IMR-90 (cell line): ENCODE results near the gene RAB38. TPM values are rescaled to one million over a fixed set of nuclear protein-coding genes. Genes with fewer than 3 reads are reported as not detected.

ENCODE experiments used
- ATAC-seq: fragments of 200-7000 bp; cut with Tn5 transposase; 2 replicates; pipeline ENCODE4 v1.9.1; 2020; ENCODE audit warnings: low read depth, mild to moderate bottlenecking, moderate library complexity
- BruUV-seq: library from RNA; stranded (reverse); fragments of 400-500 nt; replicated peaks from 2 replicates; lab custom pipeline; 2021; lab: Mats Ljungman, UMichigan
- CTCF ChIA-PET: fragments of 300-600 bp; formaldehyde crosslinking; extraction: SDS; loops from one replicate; lab custom pipeline; 2021; ENCODE audit warnings: antibody characterized with exemption; lab: Yijun Ruan, JAX
- POLR2A ChIA-PET: fragments of 300-600 bp; sonication (Branson Sonifier 250); formaldehyde crosslinking; loops from one replicate; lab custom pipeline; 2022; ENCODE audit warnings: antibody characterized with exemption; ENCODE audit not compliant: unreplicated experiment; lab: Charles Lee
- DNase-seq: peaks from one replicate; pipeline ENCODE4 v3.0.0; 2013
- H2AFZ ChIP-seq: replicated peaks from 2 replicates; pipeline ENCODE3; 2013; ENCODE audit warnings: low read length, mild to moderate bottlenecking; ENCODE audit not compliant: poor library complexity
- H2AK5ac ChIP-seq: 2 replicates; pipeline ENCODE4 v1.6.1; 2013; ENCODE audit warnings: low read depth, low read length, inconsistent platforms
- H2AK9ac ChIP-seq: replicated peaks from 2 replicates; pipeline ENCODE3; 2013; ENCODE audit warnings: mild to moderate bottlenecking, low read depth, low read length, moderate library complexity; ENCODE audit not compliant: poor library complexity
- H2BK120ac ChIP-seq: 2 replicates; pipeline ENCODE4 v1.6.1; 2013; ENCODE audit warnings: low read depth, low read length, inconsistent platforms
- H2BK15ac ChIP-seq: 3 replicates; pipeline ENCODE4 v1.6.1; 2013; ENCODE audit warnings: low read depth, low read length, inconsistent platforms
- H2BK20ac ChIP-seq: 2 replicates; pipeline ENCODE4 v1.6.1; 2013; ENCODE audit warnings: low read depth, mild to moderate bottlenecking, inconsistent platforms, low read length, moderate library complexity
- H2BK5ac ChIP-seq: 2 replicates; pipeline ENCODE4 v1.6.1; 2013; ENCODE audit warnings: mild to moderate bottlenecking, low read depth, low read length, inconsistent platforms; ENCODE audit not compliant: poor library complexity, severe bottlenecking
- H3K14ac ChIP-seq: replicated peaks from 2 replicates; pipeline ENCODE4 v1.6.1; 2013; ENCODE audit warnings: low read depth, low read length, inconsistent platforms
- H3K18ac ChIP-seq: 2 replicates; pipeline ENCODE4 v1.6.1; 2013; ENCODE audit warnings: low read depth, low read length, control low read depth
- H3K23ac ChIP-seq: 2 replicates; pipeline ENCODE4 v1.6.1; 2013; ENCODE audit warnings: low read depth, low read length, inconsistent platforms
- H3K27ac ChIP-seq: 2 replicates; pipeline ENCODE4 v1.5.1; 2013; ENCODE audit warnings: mild to moderate bottlenecking, control low read depth, low read length; ENCODE audit not compliant: insufficient read depth
- H3K27me3 ChIP-seq: 2 replicates; pipeline ENCODE4 v1.6.1; 2013; ENCODE audit warnings: low read length; ENCODE audit not compliant: control insufficient read depth, insufficient read depth
- H3K36me3 ChIP-seq: 2 replicates; pipeline ENCODE4 v1.6.1; 2013; ENCODE audit warnings: low read length, mixed read lengths; ENCODE audit not compliant: control insufficient read depth, insufficient read depth
- H3K4ac ChIP-seq: 2 replicates; pipeline ENCODE4 v1.6.1; 2013; ENCODE audit warnings: low read depth, low read length, inconsistent platforms
- H3K4me1 ChIP-seq: 2 replicates; pipeline ENCODE4 v1.6.1; 2013; ENCODE audit warnings: low read length, mixed read lengths; ENCODE audit not compliant: control insufficient read depth, insufficient read depth
- H3K4me2 ChIP-seq: 2 replicates; pipeline ENCODE4 v1.6.1; 2013; ENCODE audit warnings: low read depth, mild to moderate bottlenecking, control low read depth, low read length, moderate library complexity
- H3K4me3 ChIP-seq: 2 replicates; pipeline ENCODE4 v1.5.1; 2013; ENCODE audit warnings: low read depth, mild to moderate bottlenecking, control low read depth, low read length, moderate library complexity; ENCODE audit not compliant: insufficient read depth
- H3K56ac ChIP-seq: 2 replicates; pipeline ENCODE4 v1.6.1; 2013; ENCODE audit warnings: low read length, inconsistent platforms; ENCODE audit not compliant: insufficient read depth; ENCODE audit errors: extremely low read depth
- H3K79me1 ChIP-seq, 2 experiments: 2 replicates each; pipeline ENCODE4 v1.6.1; 2013; ENCODE audit warnings: low read length in 2 of 2, inconsistent platforms in 1 of 2, low read depth in 1 of 2
- H3K9ac ChIP-seq: 2 replicates; pipeline ENCODE4 v1.6.1; 2013; ENCODE audit warnings: low read depth, low read length, control low read depth
- H3K9me1 ChIP-seq: 2 replicates; pipeline ENCODE4 v1.6.1; 2013; ENCODE audit warnings: low read length, inconsistent platforms; ENCODE audit not compliant: insufficient read depth
- H3K9me3 ChIP-seq: 2 replicates; pipeline ENCODE4 v1.6.1; 2013; ENCODE audit warnings: low read length; ENCODE audit not compliant: control insufficient read depth, insufficient read depth
- H4K20me1 ChIP-seq: 2 replicates; pipeline ENCODE4 v1.6.1; 2013; ENCODE audit warnings: low read length, inconsistent platforms; ENCODE audit not compliant: insufficient read depth
- H4K5ac ChIP-seq: 2 replicates; pipeline ENCODE4 v1.6.1; 2013; ENCODE audit warnings: mild to moderate bottlenecking, low read depth, low read length, control low read depth
- H4K8ac ChIP-seq, 2 experiments: 2 replicates each; pipeline ENCODE4 v1.6.1; 2013; ENCODE audit warnings: low read depth in 2 of 2, low read length in 2 of 2, control low read depth in 1 of 2, inconsistent platforms in 1 of 2
- H4K91ac ChIP-seq: 2 replicates; pipeline ENCODE4 v1.6.1; 2013; ENCODE audit warnings: low read depth, low read length, inconsistent platforms; ENCODE audit not compliant: insufficient read depth
- BHLHE40 ChIP-seq: fragments of 150-350 bp; IDR thresholded peaks from 2 replicates; pipeline ENCODE4 v1.6.1; 2016; ENCODE audit warnings: mild to moderate bottlenecking, low read depth, low read length
- CEBPB ChIP-seq: IDR thresholded peaks from 2 replicates; pipeline ENCODE4 v1.6.1; 2012; ENCODE audit warnings: low read depth, low read length, improper control_type of control experiment
- CHD1 ChIP-seq: IDR thresholded peaks from 2 replicates; pipeline ENCODE4 v1.6.1; 2012; ENCODE audit warnings: low read depth, low read length, improper control_type of control experiment
- FOS ChIP-seq: fragments of 150-350 bp; IDR thresholded peaks from 2 replicates; pipeline ENCODE4 v1.6.1; 2016; ENCODE audit warnings: low read depth, low read length
- MAFK ChIP-seq: IDR thresholded peaks from 2 replicates; pipeline ENCODE4 v1.6.1; 2012; ENCODE audit warnings: low read depth, low read length, improper control_type of control experiment
- MAZ ChIP-seq: IDR thresholded peaks from 2 replicates; pipeline ENCODE4 v1.6.1; 2012; ENCODE audit warnings: low read depth, mild to moderate bottlenecking, low read length, improper control_type of control experiment, moderate library complexity, borderline replicate concordance
- MXI1 ChIP-seq: IDR thresholded peaks from 2 replicates; pipeline ENCODE4 v1.6.1; 2012; ENCODE audit warnings: low read depth, mild to moderate bottlenecking, low read length, moderate library complexity, borderline replicate concordance
- NFE2L2 ChIP-seq: fragments of 150-350 bp; IDR thresholded peaks from 2 replicates; pipeline ENCODE4 v1.6.1; 2016; ENCODE audit warnings: low read depth, mild to moderate bottlenecking, low read length
- POLR2A ChIP-seq: IDR thresholded peaks from 2 replicates; pipeline ENCODE4 v1.6.1; 2012; ENCODE audit warnings: mild to moderate bottlenecking, low read depth, low read length
- RAD21 ChIP-seq: IDR thresholded peaks from 2 replicates; pipeline ENCODE4 v1.6.1; 2012; ENCODE audit warnings: low read length, improper control_type of control experiment
- RCOR1 ChIP-seq: IDR thresholded peaks from 2 replicates; pipeline ENCODE4 v1.6.1; 2012; ENCODE audit warnings: mild to moderate bottlenecking, low read length, improper control_type of control experiment; ENCODE audit not compliant: insufficient replicate concordance
- RFX5 ChIP-seq: IDR thresholded peaks from 2 replicates; pipeline ENCODE4 v1.8.0; 2012; ENCODE audit warnings: low read depth, mild to moderate bottlenecking, low read length, moderate library complexity
- SMC3 ChIP-seq: fragments of 150-350 bp; IDR thresholded peaks from 2 replicates; pipeline ENCODE4 v1.6.1; 2016; ENCODE audit warnings: low read depth, mild to moderate bottlenecking, antibody characterized with exemption, low read length, moderate library complexity
- WGBS, 2 experiments: methylation state at CpG; one replicate each; pipeline versions ENCODE4 v1.1.5 to v1.1.7; 2013; ENCODE audit warnings: missing lambda C conversion rate in 2 of 2; ENCODE audit not compliant: insufficient read length in 1 of 2; ENCODE audit errors: extremely low coverage in 2 of 2; 5-methylcytosine and 5-hydroxymethylcytosine counted together
- dilution Hi-C: fragments of 300-500 bp; cut with HindIII; formaldehyde crosslinking; loops from one replicate; pipeline ENCODE4 v1.14.3; 2018; ENCODE audit warnings: low sequenced_read_pairs; ENCODE audit not compliant: unreplicated experiment
- in situ Hi-C: fragments of 300-500 bp; cut with MboI; formaldehyde crosslinking; loops from 3 replicates; pipeline ENCODE4 v1.14.3; 2019; ENCODE audit warnings: low sequenced_read_pairs, inconsistent platforms, mixed read lengths
- intact Hi-C: fragments of 100-400 bp; cut with micrococcal nuclease; formaldehyde crosslinking; loops from 2 replicates; pipeline ENCODE4 v1.10.0; 2022
- polyA plus RNA-seq, 3 experiments: library from polyadenylated mRNA; depleted of rRNA; stranded (reverse); fragments of >200 nt; gene quantifications; 2 replicates each; pipeline ENCODE4 v1.2.3, GENCODE V29; 2012; ENCODE audit warnings: low replicate concordance in 1 of 3
- total RNA-seq: library from RNA; depleted of rRNA; stranded (reverse); fragments of >200 nt; gene quantifications from 2 replicates; pipeline ENCODE4 v1.2.3, GENCODE V29; 2012
- TF ChIP-seq, protein P1 (sequence below): fragments of 150-350 bp; IDR thresholded peaks from 2 replicates; pipeline ENCODE4 v1.6.1; 2017; ENCODE audit warnings: mild to moderate bottlenecking, antibody characterized with exemption, low read length, low read depth
- TF ChIP-seq, protein P2 (sequence below): fragments of 150-350 bp; IDR thresholded peaks from 2 replicates; pipeline ENCODE4 v1.6.1; 2016; ENCODE audit warnings: low read depth, mild to moderate bottlenecking, low read length, moderate library complexity, borderline replicate concordance
- TF ChIP-seq, protein P3 (sequence below): conservative IDR thresholded peaks from 2 replicates; pipeline ENCODE4 v1.5.1; 2012; ENCODE audit warnings: mild to moderate bottlenecking, low read depth, low read length, improper control_type of control experiment

The RAB38 gene
- total and polyA plus RNA-seq, 2 of the 4 experiments (the other 2 are of a cell fraction), result 5.0 to 6.5 TPM

- no peak overlapping the region for H3K4me3 ChIP-seq
- H4K5ac ChIP-seq, result no peak overlapping the region
- dilution Hi-C loops (no loop called here), in situ Hi-C loops (no loop called here), intact Hi-C loops (no loop called here)
- H4K91ac ChIP-seq, result no peak overlapping the region
- H2BK15ac ChIP-seq, result no peak overlapping the region
- ATAC-seq, result no peak
- DNase-seq, result no peak
- H3K23ac ChIP-seq, result no peak overlapping the region
- no peak overlapping the region for H2AFZ ChIP-seq
- no peak overlapping the region for H3K4me2 ChIP-seq
- TF ChIP-seq MAFK, result no peak
- TF ChIP-seq, protein P1, sequence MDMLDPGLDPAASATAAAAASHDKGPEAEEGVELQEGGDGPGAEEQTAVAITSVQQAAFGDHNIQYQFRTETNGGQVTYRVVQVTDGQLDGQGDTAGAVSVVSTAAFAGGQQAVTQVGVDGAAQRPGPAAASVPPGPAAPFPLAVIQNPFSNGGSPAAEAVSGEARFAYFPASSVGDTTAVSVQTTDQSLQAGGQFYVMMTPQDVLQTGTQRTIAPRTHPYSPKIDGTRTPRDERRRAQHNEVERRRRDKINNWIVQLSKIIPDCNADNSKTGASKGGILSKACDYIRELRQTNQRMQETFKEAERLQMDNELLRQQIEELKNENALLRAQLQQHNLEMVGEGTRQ, result no peak
- no peak for TF ChIP-seq MXI1
- no peak for TF ChIP-seq RFX5
- TF ChIP-seq SMC3, result no peak
- no peak for TF ChIP-seq RCOR1
- TF ChIP-seq RAD21, result no peak
- TF ChIP-seq MAZ, result no peak
- no peak for TF ChIP-seq CEBPB
- TF ChIP-seq, protein P2, sequence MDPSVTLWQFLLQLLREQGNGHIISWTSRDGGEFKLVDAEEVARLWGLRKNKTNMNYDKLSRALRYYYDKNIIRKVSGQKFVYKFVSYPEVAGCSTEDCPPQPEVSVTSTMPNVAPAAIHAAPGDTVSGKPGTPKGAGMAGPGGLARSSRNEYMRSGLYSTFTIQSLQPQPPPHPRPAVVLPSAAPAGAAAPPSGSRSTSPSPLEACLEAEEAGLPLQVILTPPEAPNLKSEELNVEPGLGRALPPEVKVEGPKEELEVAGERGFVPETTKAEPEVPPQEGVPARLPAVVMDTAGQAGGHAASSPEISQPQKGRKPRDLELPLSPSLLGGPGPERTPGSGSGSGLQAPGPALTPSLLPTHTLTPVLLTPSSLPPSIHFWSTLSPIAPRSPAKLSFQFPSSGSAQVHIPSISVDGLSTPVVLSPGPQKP, result no peak
- no peak for TF ChIP-seq FOS
- TF ChIP-seq, protein P3, sequence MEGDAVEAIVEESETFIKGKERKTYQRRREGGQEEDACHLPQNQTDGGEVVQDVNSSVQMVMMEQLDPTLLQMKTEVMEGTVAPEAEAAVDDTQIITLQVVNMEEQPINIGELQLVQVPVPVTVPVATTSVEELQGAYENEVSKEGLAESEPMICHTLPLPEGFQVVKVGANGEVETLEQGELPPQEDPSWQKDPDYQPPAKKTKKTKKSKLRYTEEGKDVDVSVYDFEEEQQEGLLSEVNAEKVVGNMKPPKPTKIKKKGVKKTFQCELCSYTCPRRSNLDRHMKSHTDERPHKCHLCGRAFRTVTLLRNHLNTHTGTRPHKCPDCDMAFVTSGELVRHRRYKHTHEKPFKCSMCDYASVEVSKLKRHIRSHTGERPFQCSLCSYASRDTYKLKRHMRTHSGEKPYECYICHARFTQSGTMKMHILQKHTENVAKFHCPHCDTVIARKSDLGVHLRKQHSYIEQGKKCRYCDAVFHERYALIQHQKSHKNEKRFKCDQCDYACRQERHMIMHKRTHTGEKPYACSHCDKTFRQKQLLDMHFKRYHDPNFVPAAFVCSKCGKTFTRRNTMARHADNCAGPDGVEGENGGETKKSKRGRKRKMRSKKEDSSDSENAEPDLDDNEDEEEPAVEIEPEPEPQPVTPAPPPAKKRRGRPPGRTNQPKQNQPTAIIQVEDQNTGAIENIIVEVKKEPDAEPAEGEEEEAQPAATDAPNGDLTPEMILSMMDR, result no peak
- TF ChIP-seq NFE2L2, result no peak
- no peak for TF ChIP-seq BHLHE40
- TF ChIP-seq POLR2A, result no peak
- no peak for TF ChIP-seq CHD1
- H2BK5ac ChIP-seq, result no peak overlapping the region
- no peaks in the 10 kb centered on the region for H3K27me3 ChIP-seq
- H2AK5ac ChIP-seq, result no peak overlapping the region
- H4K8ac ChIP-seq, result no peak overlapping the region
- no CpG with 5 or more reads among the region's 1 CpG for WGBS, 2 experiments
- H3K9ac ChIP-seq, result no peak overlapping the region
- H3K4ac ChIP-seq, result no peak overlapping the region
- H3K9me1 ChIP-seq, result no peaks in the 10 kb centered on the region
- no peaks in the 10 kb centered on the region for H3K4me1 ChIP-seq
- H3K9me3 ChIP-seq, result no peaks in the 10 kb centered on the region
- H2BK20ac ChIP-seq, result no peak overlapping the region
- ChIA-PET CTCF (no interaction called here), POLR2A (no interaction called here)
- no peaks in the 10 kb centered on the region for H4K20me1 ChIP-seq
- no peaks in the 10 kb centered on the region for H3K36me3 ChIP-seq
- H3K18ac ChIP-seq, result no peak overlapping the region
- no peaks in the 10 kb centered on the region for H3K79me1 ChIP-seq
- H2BK120ac ChIP-seq, result no peak overlapping the region
- no peak overlapping the region for H3K56ac ChIP-seq
- H2AK9ac ChIP-seq, result no peak overlapping the region
- H3K27ac ChIP-seq, result no peak overlapping the region
- no peak overlapping the region for H3K14ac ChIP-seq
- BruUV-seq, result no TSS peak
Observed at GRCh38 chr11:88202498-88202897, 27.3 kb upstream of the RAB38 start.
